Measurements from ENCODE around the gene RETSAT.

Gene RETSAT

GRCh38 chr2:85308201-85308600 lies 46.1 kb downstream of the RETSAT start:
- no peak for DNase-seq (ENCODE audit: low read depth in 2 of 2)

- DNase-seq (ENCODE audit: low read depth in 2 of 2) = no peak
These were observed 46.8 kb downstream of the RETSAT start for GRCh38 chr2:85307527-85307897.

DNA sequence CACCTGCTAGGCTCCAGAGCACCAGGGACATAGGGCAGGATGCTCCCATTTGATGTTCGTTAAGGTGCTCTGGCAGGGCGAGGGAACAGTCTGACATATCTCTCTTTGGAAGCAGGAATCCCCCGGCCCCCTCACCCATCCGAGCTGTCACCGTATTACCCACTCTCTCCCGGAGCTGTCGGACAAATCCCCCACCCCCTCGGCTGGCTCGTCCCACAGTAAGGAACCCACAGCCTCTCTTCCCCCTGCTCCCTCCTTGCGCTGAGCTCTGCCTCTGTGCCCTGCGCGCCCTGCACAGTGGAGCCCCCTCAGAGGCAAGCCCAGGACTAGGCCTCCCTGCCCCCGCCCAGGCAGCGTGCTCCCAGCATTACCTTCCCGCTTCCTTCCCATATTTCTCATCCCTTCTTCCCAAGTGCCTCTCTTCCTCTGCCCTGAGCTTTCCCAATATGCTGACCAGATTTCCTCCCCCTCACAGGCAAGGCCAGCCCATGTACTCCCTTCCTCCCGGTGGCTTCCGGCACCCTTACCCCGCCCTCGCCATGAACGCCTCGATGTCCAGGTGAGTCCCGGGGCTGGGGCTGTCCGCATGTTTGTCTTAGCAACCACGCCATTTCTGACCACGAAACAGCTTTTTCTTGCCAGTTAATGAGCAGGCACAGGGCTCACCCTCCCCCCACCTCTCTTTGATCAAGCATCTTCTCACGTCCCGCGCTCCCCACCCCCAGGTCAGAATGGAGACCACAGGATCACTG lies 50.4 kb downstream of the RETSAT start:
- no peak for DNase-seq (ENCODE audit: low read depth in 2 of 2)

- DNase-seq (ENCODE audit: low read depth in 2 of 2) = no peak
These were observed 52.2 kb downstream of the RETSAT start for GRCh38 chr2:85302121-85302520.
